Panc1 (cell line): Measurements from ENCODE around the gene OSCAR. TPM values are rescaled to one million over a fixed set of nuclear protein-coding genes. Genes with fewer than 3 reads are reported as not detected.

Source experiments
- ATAC-seq: fragments of 200-7000 bp; cut with Tn5 transposase; 2 replicates; pipeline ENCODE4 v1.9.1; 2020; ENCODE audit warnings: mild to moderate bottlenecking, moderate library complexity
- BruUV-seq: library from RNA; stranded (reverse); fragments of 400-500 nt; replicated peaks from 2 replicates; lab custom pipeline; 2021; lab: Mats Ljungman, UMichigan
- CTCF ChIA-PET: fragments of 300-600 bp; sonication (Branson Sonifier 250); formaldehyde crosslinking; loops from one replicate; lab custom pipeline; 2022; ENCODE audit warnings: antibody characterized with exemption; lab: Charles Lee
- POLR2A ChIA-PET: fragments of 300-600 bp; sonication (Branson Sonifier 250); formaldehyde crosslinking; loops from one replicate; lab custom pipeline; 2022; ENCODE audit warnings: antibody characterized with exemption; lab: Charles Lee
- DNase-seq: peaks from one replicate; pipeline ENCODE4 v3.0.0-alpha.2; 2010; ENCODE audit warnings: low read depth, low spot score
- H3K27ac ChIP-seq: 2 replicates; pipeline ENCODE4 v1.5.1; 2011; ENCODE audit warnings: mild to moderate bottlenecking, low read length, inconsistent platforms
- H3K27me3 ChIP-seq: fragments of 200-500 bp; sonication (Bioruptor generic); 2 replicates; pipeline ENCODE4 v1.6.0; 2014; ENCODE audit warnings: low read length, inconsistent platforms; ENCODE audit not compliant: control insufficient read depth, insufficient read depth
- H3K36me3 ChIP-seq: fragments of 200-500 bp; sonication (Bioruptor generic); 2 replicates; pipeline ENCODE4 v1.5.1; 2014; ENCODE audit warnings: inconsistent platforms, mild to moderate bottlenecking, low read length, moderate library complexity; ENCODE audit not compliant: control insufficient read depth, insufficient read depth
- H3K4me1 ChIP-seq: 2 replicates; pipeline ENCODE4 v1.5.1; 2011; ENCODE audit warnings: inconsistent platforms, mild to moderate bottlenecking, low read length, moderate library complexity; ENCODE audit not compliant: control insufficient read depth, insufficient read depth
- H3K4me3 ChIP-seq, 2 experiments: 2 replicates each; pipeline ENCODE4 v1.5.1; 2011 to 2012; ENCODE audit warnings: low read depth in 2 of 2, low read length in 2 of 2, mild to moderate bottlenecking in 2 of 2, inconsistent platforms in 1 of 2, moderate library complexity in 1 of 2
- H3K9me3 ChIP-seq: fragments of 200-500 bp; sonication (Bioruptor generic); 2 replicates; pipeline ENCODE4 v1.5.1; 2014; ENCODE audit warnings: low read depth, mild to moderate bottlenecking, inconsistent platforms, low read length, moderate library complexity; ENCODE audit not compliant: control insufficient read depth, insufficient read depth
- CTCF ChIP-seq: fragments of 450-650 bp; IDR thresholded peaks from 2 replicates; pipeline ENCODE4 v1.5.1; 2017; ENCODE audit warnings: mild to moderate bottlenecking
- POLR2AphosphoS5 ChIP-seq: IDR thresholded peaks from 2 replicates; pipeline ENCODE4 v1.6.1; 2012; ENCODE audit warnings: mild to moderate bottlenecking, low read depth, low read length, moderate library complexity
- REST ChIP-seq, 2 experiments: IDR thresholded peaks; 2 replicates each; pipeline ENCODE4 v1.6.1; 2011 to 2012; ENCODE audit warnings: low read depth in 2 of 2, control low read depth in 1 of 2, low read length in 1 of 2, mild to moderate bottlenecking in 1 of 2, moderate library complexity in 1 of 2; ENCODE audit not compliant: insufficient read depth in 1 of 2
- SIN3A ChIP-seq: IDR thresholded peaks from 2 replicates; pipeline ENCODE4 v1.6.1; 2012; ENCODE audit warnings: low read depth, mild to moderate bottlenecking, low read length, moderate library complexity, borderline replicate concordance; ENCODE audit not compliant: insufficient read depth
- TCF7L2 ChIP-seq: IDR thresholded peaks from 2 replicates; pipeline ENCODE4 v1.6.1; 2011; ENCODE audit warnings: mild to moderate bottlenecking, low read depth, low read length, inconsistent platforms
- in situ Hi-C: cut with HindIII; loops from 2 replicates; pipeline ENCODE4 v1.10.0; 2016; ENCODE audit warnings: low sequenced_read_pairs, low pct_unique_long_range_greater_than_20kb
- intact Hi-C: fragments of 100-400 bp; cut with micrococcal nuclease; formaldehyde crosslinking; loops from one replicate; pipeline ENCODE4 v1.10.0; 2022; ENCODE audit not compliant: unreplicated experiment
- total RNA-seq: library from RNA; stranded (reverse); gene quantifications from one replicate; pipeline ENCODE4 v1.2.1, GENCODE V29; 2021; ENCODE audit not compliant: unreplicated experiment

OSCAR gene
- total RNA-seq, 1 experiment from 2014 or later = 6.8 TPM

GRCh38 chr19:54147676-54148075 is 47.1 kb upstream of the OSCAR start:
- Histone ChIP-seq H3K36me3 (peaks cover 56% of the 10 kb centered on the region), H3K27ac (no peak overlapping the region), H3K4me3 (no peak overlapping the region), H3K4me1 (no peaks in the 10 kb centered on the region), H3K9me3 (no peaks in the 10 kb centered on the region), H3K27me3 (no peaks in the 10 kb centered on the region)
- in situ Hi-C loops (no loop called here), intact Hi-C loops (no loop called here)
- no TSS peak for BruUV-seq
- ATAC-seq = no peak
- DNase-seq = no peak
- TF ChIP-seq TCF7L2 = no peak
- no peak for TF ChIP-seq CTCF
- no peak for TF ChIP-seq REST (IDR thresholded peaks at IDR 0.05; ENCODE audit: insufficient read depth in 1 of 2, low read depth in 2 of 2, low read length in 1 of 2)
- TF ChIP-seq POLR2AphosphoS5 = no peak
- no peak for TF ChIP-seq SIN3A
- POLR2A ChIA-PET = no interaction called here
- CTCF ChIA-PET = no interaction called here

GRCh38 chr19:54145541-54146158 is 45.0 kb upstream of the OSCAR start:
- intact Hi-C loops = no loop called here
- DNase-seq (no peak), ATAC-seq (no peak; the same call in 1 of the 2 replicates)
- in situ Hi-C loops = no loop called here
- Histone ChIP-seq H3K4me3 (no peak overlapping the region), H3K4me1 (peaks cover 6% of the 10 kb centered on the region; the same call in 1 of the 2 replicates), H3K36me3 (peaks cover 55% of the 10 kb centered on the region), H3K9me3 (no peaks in the 10 kb centered on the region), H3K27ac (no peak overlapping the region), H3K27me3 (no peaks in the 10 kb centered on the region)
- CTCF ChIA-PET = interaction anchor here (0.6 kb wide), 1 partner anchor 237 kb away, joined by 5 read pairs; no protein-coding TSS in a partner anchor
- no TSS peak for BruUV-seq
- TF ChIP-seq REST (IDR thresholded peaks at IDR 0.05; ENCODE audit: insufficient read depth in 1 of 2, low read depth in 2 of 2, low read length in 1 of 2) = no peak
- TF ChIP-seq POLR2AphosphoS5 = no peak
- no peak for TF ChIP-seq CTCF
- TF ChIP-seq TCF7L2 = no peak
- TF ChIP-seq SIN3A = no peak
- POLR2A ChIA-PET = no interaction called here
